Measurements from ENCODE around the gene ZC3H4. TPM values are rescaled to one million over a fixed set of nuclear protein-coding genes. Genes with fewer than 3 reads are reported as not detected.

Gene ZC3H4
- total and polyA plus RNA-seq, 2 of the 8 experiments (the other 6 are each of a cell fraction or from before 2014, with no cell fraction given): 6.6 to 92.0 TPM

DNA sequence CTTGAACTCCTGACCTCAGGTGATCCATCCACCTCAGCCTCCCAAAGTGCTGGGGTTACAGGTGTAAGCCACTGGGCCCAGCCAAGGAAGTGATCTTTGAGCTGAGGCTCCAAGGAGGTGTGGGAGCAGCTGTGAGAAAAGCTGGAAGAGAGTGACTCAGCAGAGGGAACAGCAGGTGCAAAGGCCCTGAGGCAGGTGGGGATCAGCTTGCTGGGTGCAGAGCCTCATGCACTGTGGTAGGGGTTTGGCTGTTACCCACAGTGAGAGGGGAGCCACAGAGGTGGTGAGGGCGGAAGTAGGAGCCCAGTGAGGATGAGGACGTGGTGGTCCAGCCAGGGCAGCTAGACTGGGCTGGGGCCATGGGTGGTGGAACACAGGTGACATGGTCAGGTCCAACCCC, 87.4 kb downstream of the ZC3H4 start:
- H3K18ac ChIP-seq (ENCODE audit: extremely low read depth, low read length): no peak overlapping the region
- H3K36me3 ChIP-seq (ENCODE audit: control insufficient read depth in 2 of 4, insufficient read depth in 4 of 4, low read length in 3 of 4): no peaks in the 10 kb centered on the region
- POLR2A ChIA-PET (ENCODE audit: partially characterized antibody): interaction anchor here (1.2 to 1.7 kb wide), 5 partner anchors 9 to 171 kb away, joined by 3 to 5 read pairs (median 4); no protein-coding TSS in a partner anchor
- no peak overlapping the region for H2BK5ac ChIP-seq (ENCODE audit: low read depth, low read length)
- peaks cover 3 to 5% of the 10 kb centered on the region in 2 experiments for H4K20me1 ChIP-seq (replicated peaks in 1 of 2; ENCODE audit: control insufficient read depth in 1 of 2, insufficient read depth in 2 of 2, low read length in 2 of 2)
- no peak overlapping the region for H2BK12ac ChIP-seq (ENCODE audit: low read depth, low read length)
- H3K14ac ChIP-seq (ENCODE audit: insufficient read length): no peak overlapping the region
- H2BK15ac ChIP-seq (ENCODE audit: low read length): peak overlapping the region; percentile 46; the same call in 1 of the 2 replicates
- H3K79me1 ChIP-seq (ENCODE audit: low read depth, low read length): no peaks in the 10 kb centered on the region
- H2AFZ ChIP-seq (ENCODE audit: low read length): no peak overlapping the region
- peaks cover 8% of the 10 kb centered on the region; the same call in 1 of the 2 replicates for H3K23me2 ChIP-seq (ENCODE audit: low read depth, low read length)
- CTCF ChIA-PET (ENCODE audit: partially characterized antibody): interaction anchor here (0.6 to 2.0 kb wide), 5 partner anchors 9 to 66 kb away, joined by 3 to 9 read pairs (median 7); no protein-coding TSS in a partner anchor
- peak overlapping the region; percentile 27 for H4K91ac ChIP-seq (replicated peaks; ENCODE audit: insufficient read length, low read length)
- 82% methylated on average over 2 of the region's 2 CpGs; no CpG with 5 or more reads in 1 of the 2 experiments for WGBS, 2 experiments (ENCODE audit: extremely low coverage in 1 of 2, insufficient coverage in 1 of 2, insufficient read length in 1 of 2, insufficient replicate concordance in 2 of 2, low coverage in 1 of 2, low lambda C conversion rate in 2 of 2, missing lambda C conversion rate in 1 of 2)
- peak overlapping the region; percentile 51; the same call in 1 of the 2 replicates for H4K8ac ChIP-seq (ENCODE audit: extremely low read depth, insufficient read depth, low read length)
- peaks cover 13 to 29% (median 25%) of the 10 kb centered on the region in 4 experiments for H3K27me3 ChIP-seq (replicated peaks in 1 of 4; ENCODE audit: control insufficient read depth in 3 of 4, extremely low read depth in 1 of 4, insufficient read depth in 3 of 4, low read length in 3 of 4)
- FAIRE-seq (no peak), DNase-seq (ENCODE audit: low read depth in 1 of 2, low spot score in 2 of 2) (no peak)
- no peak overlapping the region for H2AK5ac ChIP-seq (ENCODE audit: low read depth, low read length)
- H3K27ac ChIP-seq (ENCODE audit: low read depth, low read length): no peak overlapping the region
- H3K9me3 ChIP-seq (ENCODE audit: insufficient read depth in 2 of 2, low read depth in 1 of 2, low read length in 1 of 2): no peaks in the 10 kb centered on the region
- H3K23ac ChIP-seq (ENCODE audit: insufficient read length): no peak overlapping the region
- H3K56ac ChIP-seq (replicated peaks; ENCODE audit: insufficient read length, low read depth, low read length): no peak overlapping the region
- H3K4me2 ChIP-seq (ENCODE audit: insufficient read depth in 1 of 2, low read depth in 2 of 2, low read length in 2 of 2): no peak overlapping the region
- no peak overlapping the region for H3K9ac ChIP-seq (replicated peaks in 1 of 4; ENCODE audit: extremely low read depth in 1 of 4, low read depth in 3 of 4, low read length in 3 of 4)
- peak overlapping the region; percentile 53 for H3K4ac ChIP-seq (replicated peaks; ENCODE audit: insufficient read length, low read depth, low read length)
- TF ChIP-seq KDM1A (IDR thresholded peaks at IDR 0.05; ENCODE audit: borderline replicate concordance, low read length) (peak; percentile 65; the same call in 1 of the 2 replicates), SP2 (IDR thresholded peaks at IDR 0.05; ENCODE audit: low read length) (no peak)
- H2BK20ac ChIP-seq (ENCODE audit: low read length): no peak overlapping the region
- H3K79me2 ChIP-seq (ENCODE audit: control insufficient read depth in 1 of 2, insufficient read depth in 2 of 2, low read length in 2 of 2): no peaks in the 10 kb centered on the region
- H3K4me3 ChIP-seq (ENCODE audit: extremely low read depth in 1 of 4, insufficient read depth in 2 of 4, low read depth in 3 of 4, low read length in 4 of 4): no peak overlapping the region
- no peak overlapping the region for H4K5ac ChIP-seq (ENCODE audit: insufficient read length, low read depth, low read length)
- H2BK120ac ChIP-seq (replicated peaks; ENCODE audit: low read depth, low read length): no peak overlapping the region
- H3K4me1 ChIP-seq (replicated peaks in 1 of 4; ENCODE audit: control insufficient read depth in 3 of 4, insufficient read depth in 4 of 4, low read length in 3 of 4): peaks cover 4 to 21% (median 15%) of the 10 kb centered on the region in 4 experiments
